ENCODE data around the gene ZFP14. TPM values are rescaled to one million over a fixed set of nuclear protein-coding genes. Genes with fewer than 3 reads are reported as not detected.

Gene ZFP14
- total RNA-seq, 1 experiment from 2014 or later, result 7.9 TPM

DNA sequence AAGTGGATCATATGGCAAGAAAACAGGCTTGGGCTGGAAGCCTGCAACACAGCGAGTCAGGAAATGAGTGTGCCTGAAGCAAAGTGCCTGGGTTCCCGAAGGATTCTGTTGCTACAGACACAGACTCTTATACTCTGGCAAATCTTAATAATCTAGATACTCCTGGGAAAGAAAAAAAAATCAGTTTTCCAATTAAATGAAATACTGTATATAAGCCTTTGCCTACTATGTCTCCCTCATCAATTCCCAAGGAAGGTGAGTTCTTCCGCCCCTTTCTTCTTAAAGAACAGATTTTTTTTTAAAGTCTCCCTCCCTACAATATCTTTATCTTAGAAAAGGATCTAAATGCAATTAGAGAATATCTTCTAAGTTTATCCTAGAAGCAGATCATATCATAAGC is 29.1 kb upstream of the ZFP14 start:
- ChIA-PET POLR2A (no interaction called here), CTCF (no interaction called here)
- no peak overlapping the region for H3K4me3 Mint-ChIP-seq
- ATAC-seq (no peak), DNase-seq (ENCODE audit: low spot score) (no peak)
- no peaks in the 10 kb centered on the region for H3K27me3 Mint-ChIP-seq (ENCODE audit: low read depth)
- no peak overlapping the region for H3K27ac Mint-ChIP-seq
- peaks cover 62% of the 10 kb centered on the region for H3K36me3 Mint-ChIP-seq
- no peak for TF ChIP-seq ZNF671 (CRISPR knock-in tag; IDR thresholded peaks at IDR 0.05)
- no peaks in the 10 kb centered on the region for H3K4me1 Mint-ChIP-seq
- H3K9me3 Mint-ChIP-seq, result no peaks in the 10 kb centered on the region

DNA sequence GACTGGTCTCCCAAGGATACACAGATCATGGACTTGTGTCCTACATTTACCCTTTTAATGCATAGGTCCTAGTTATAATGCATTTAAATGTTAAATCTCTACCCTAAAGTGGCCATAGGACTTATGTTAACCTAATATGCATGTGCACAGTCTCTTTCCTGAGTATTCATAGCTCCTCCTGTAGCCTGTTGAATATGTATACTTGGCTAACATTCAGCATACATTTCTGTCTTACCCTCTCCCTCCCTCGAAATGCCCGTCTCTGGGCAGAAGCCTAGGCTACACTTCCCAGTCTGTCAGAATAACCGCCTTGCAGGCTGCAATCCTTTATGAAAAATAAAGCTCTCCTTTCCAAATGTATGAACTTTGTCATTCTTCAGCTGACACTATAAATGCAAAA is 25.5 kb upstream of the ZFP14 start:
- Mint-ChIP-seq H3K4me1 (no peaks in the 10 kb centered on the region), H3K27ac (no peak overlapping the region), H3K36me3 (peaks cover 67% of the 10 kb centered on the region), H3K9me3 (no peaks in the 10 kb centered on the region), H3K4me3 (no peak overlapping the region), H3K27me3 (ENCODE audit: low read depth) (no peaks in the 10 kb centered on the region)
- DNase-seq (ENCODE audit: low spot score), result no peak
- no peak for TF ChIP-seq ESRRA (CRISPR knock-in tag; IDR thresholded peaks at IDR 0.05; ENCODE audit: borderline replicate concordance)
- no peak for TF ChIP-seq E2F4 (CRISPR knock-in tag; IDR thresholded peaks at IDR 0.05; ENCODE audit: borderline replicate concordance, low read depth)
- TF ChIP-seq CBFB (CRISPR knock-in tag; IDR thresholded peaks at IDR 0.05; ENCODE audit: low read depth), result no peak
- TF ChIP-seq, protein P1, sequence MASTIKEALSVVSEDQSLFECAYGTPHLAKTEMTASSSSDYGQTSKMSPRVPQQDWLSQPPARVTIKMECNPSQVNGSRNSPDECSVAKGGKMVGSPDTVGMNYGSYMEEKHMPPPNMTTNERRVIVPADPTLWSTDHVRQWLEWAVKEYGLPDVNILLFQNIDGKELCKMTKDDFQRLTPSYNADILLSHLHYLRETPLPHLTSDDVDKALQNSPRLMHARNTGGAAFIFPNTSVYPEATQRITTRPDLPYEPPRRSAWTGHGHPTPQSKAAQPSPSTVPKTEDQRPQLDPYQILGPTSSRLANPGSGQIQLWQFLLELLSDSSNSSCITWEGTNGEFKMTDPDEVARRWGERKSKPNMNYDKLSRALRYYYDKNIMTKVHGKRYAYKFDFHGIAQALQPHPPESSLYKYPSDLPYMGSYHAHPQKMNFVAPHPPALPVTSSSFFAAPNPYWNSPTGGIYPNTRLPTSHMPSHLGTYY (CRISPR knock-in tag; IDR thresholded peaks at IDR 0.05), result no peak
- TF ChIP-seq JAZF1 (CRISPR knock-in tag; IDR thresholded peaks at IDR 0.05), result no peak
- no peak for TF ChIP-seq MYBL2 (CRISPR knock-in tag; IDR thresholded peaks at IDR 0.05)
- no peak for TF ChIP-seq CREB1 (CRISPR knock-in tag; IDR thresholded peaks at IDR 0.05)
- TF ChIP-seq TEAD4 (CRISPR knock-in tag; IDR thresholded peaks at IDR 0.05), result no peak
- no peak for TF ChIP-seq ARID4B (CRISPR knock-in tag; IDR thresholded peaks at IDR 0.05; ENCODE audit: borderline replicate concordance)
- TF ChIP-seq ZBTB21 (CRISPR knock-in tag; IDR thresholded peaks at IDR 0.05; ENCODE audit: borderline replicate concordance), result no peak
- TF ChIP-seq, protein P2, sequence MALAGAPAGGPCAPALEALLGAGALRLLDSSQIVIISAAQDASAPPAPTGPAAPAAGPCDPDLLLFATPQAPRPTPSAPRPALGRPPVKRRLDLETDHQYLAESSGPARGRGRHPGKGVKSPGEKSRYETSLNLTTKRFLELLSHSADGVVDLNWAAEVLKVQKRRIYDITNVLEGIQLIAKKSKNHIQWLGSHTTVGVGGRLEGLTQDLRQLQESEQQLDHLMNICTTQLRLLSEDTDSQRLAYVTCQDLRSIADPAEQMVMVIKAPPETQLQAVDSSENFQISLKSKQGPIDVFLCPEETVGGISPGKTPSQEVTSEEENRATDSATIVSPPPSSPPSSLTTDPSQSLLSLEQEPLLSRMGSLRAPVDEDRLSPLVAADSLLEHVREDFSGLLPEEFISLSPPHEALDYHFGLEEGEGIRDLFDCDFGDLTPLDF (CRISPR knock-in tag; IDR thresholded peaks at IDR 0.05), result no peak
- no peak for TF ChIP-seq GABPB1 (CRISPR knock-in tag; IDR thresholded peaks at IDR 0.05)
- CTCF ChIA-PET, result no interaction called here
- ATAC-seq, result no peak
- POLR2A ChIA-PET, result interaction anchor here (0.7 kb wide), 1 partner anchor 11 kb away, joined by 5 read pairs; no protein-coding TSS in a partner anchor

DNA sequence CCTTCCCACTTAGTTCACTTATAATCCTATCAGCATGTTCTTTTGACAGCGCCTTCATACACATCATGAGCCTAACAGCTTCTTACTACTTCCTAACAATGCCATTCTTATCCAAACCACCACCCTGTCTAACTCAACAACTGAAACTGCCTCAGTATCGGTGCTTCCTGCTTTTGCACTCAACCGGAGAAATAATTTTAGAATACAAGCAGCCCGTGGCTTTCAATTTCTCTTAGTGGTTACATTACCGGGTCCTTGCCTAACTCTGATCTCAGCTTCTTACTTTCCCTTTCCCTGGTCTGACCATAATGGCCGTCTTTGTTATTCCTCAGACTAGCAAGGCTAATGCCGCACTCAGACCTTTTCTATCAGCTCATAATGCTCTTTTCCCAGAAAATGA is 22.5 kb upstream of the ZFP14 start:
- peaks cover 70% of the 10 kb centered on the region for H3K36me3 Mint-ChIP-seq
- CTCF ChIA-PET, result no interaction called here
- H3K27ac Mint-ChIP-seq, result peak overlapping the region; percentile 51
- H3K27me3 Mint-ChIP-seq (ENCODE audit: low read depth), result no peaks in the 10 kb centered on the region
- H3K9me3 Mint-ChIP-seq, result 0 out of 2 replicates have a peak, but pooled peaks cover 3% of the 10 kb centered on the region
- H3K4me1 Mint-ChIP-seq, result no peaks in the 10 kb centered on the region
- DNase-seq (ENCODE audit: low spot score), result no peak
- POLR2A ChIA-PET, result interaction anchor here (0.6 kb wide), 1 partner anchor 40 kb away, joined by 3 read pairs; no protein-coding TSS in a partner anchor
- TF ChIP-seq TP53 (CRISPR knock-in tag; IDR thresholded peaks at IDR 0.05) (no peak), RORB (CRISPR knock-in tag; IDR thresholded peaks at IDR 0.05) (no peak), SP1 (CRISPR knock-in tag; conservative IDR thresholded peaks at IDR 0.05) (no peak), NR1H2 (CRISPR knock-in tag; IDR thresholded peaks at IDR 0.05) (no peak)
- no peak for ATAC-seq
- H3K4me3 Mint-ChIP-seq, result no peak overlapping the region
